HEK293T (cell line): Measurements from ENCODE around the gene IPO4.

Source experiments
- ARNT ChIP-seq: fragments of 450-650 bp; IDR thresholded peaks from 2 replicates; pipeline ENCODE4 v1.6.1; 2017; ENCODE audit warnings: mild to moderate bottlenecking
- BHLHE40 ChIP-seq: fragments of 450-650 bp; IDR thresholded peaks from 2 replicates; pipeline ENCODE4 v1.6.1; 2016; ENCODE audit warnings: mild to moderate bottlenecking, moderate library complexity, borderline replicate concordance
- CTBP1 ChIP-seq: fragments of 450-650 bp; IDR thresholded peaks from 2 replicates; pipeline ENCODE4 v1.6.1; 2016; ENCODE audit warnings: borderline replicate concordance
- FOXA1 ChIP-seq: fragments of 450-650 bp; IDR thresholded peaks from 2 replicates; pipeline ENCODE4 v1.6.1; 2016; ENCODE audit warnings: mild to moderate bottlenecking
- FOXM1 ChIP-seq: fragments of 450-650 bp; IDR thresholded peaks from 2 replicates; pipeline ENCODE4 v1.6.1; 2017; ENCODE audit warnings: mild to moderate bottlenecking, borderline replicate concordance
- HDGF ChIP-seq: fragments of 450-650 bp; IDR thresholded peaks from 2 replicates; pipeline ENCODE4 v1.6.1; 2017; ENCODE audit warnings: antibody characterized with exemption, borderline replicate concordance
- LEF1 ChIP-seq: fragments of 450-650 bp; IDR thresholded peaks from 2 replicates; pipeline ENCODE4 v1.6.1; 2017; ENCODE audit warnings: mild to moderate bottlenecking, borderline replicate concordance
- SP1 ChIP-seq: fragments of 450-650 bp; IDR thresholded peaks from 2 replicates; pipeline ENCODE4 v1.6.1; 2017
- TARDBP ChIP-seq: fragments of 450-650 bp; IDR thresholded peaks from 2 replicates; pipeline ENCODE4 v1.6.1; 2016

GRCh38 chr14:24159777-24160498, 28.7 kb downstream of the IPO4 start:
- TF ChIP-seq CTBP1 = no peak
- no peak for TF ChIP-seq TARDBP
- no peak for TF ChIP-seq FOXA1
- no peak for TF ChIP-seq LEF1
- no peak for TF ChIP-seq FOXM1
- no peak for TF ChIP-seq SP1
- no peak for TF ChIP-seq HDGF
- no peak for TF ChIP-seq ARNT
- no peak for TF ChIP-seq BHLHE40
